HG02970 (cell line): ENCODE measurements around the gene ZNF827.
"Not testable (repeated sequence)": the region's sequence is repeated elsewhere in the genome, so short reads cannot be mapped to it uniquely, and the experiment has no call there.

Experiments used
- ATAC-seq: cut with Tn5 transposase; IDR thresholded peaks from one replicate; pipeline ENCODE4 v1.9.1; 2021; ENCODE audit warnings: mild to moderate bottlenecking, moderate library complexity, moderate number of reproducible peaks; ENCODE audit not compliant: unreplicated experiment, low FRiP score

Gene ZNF827

DNA sequence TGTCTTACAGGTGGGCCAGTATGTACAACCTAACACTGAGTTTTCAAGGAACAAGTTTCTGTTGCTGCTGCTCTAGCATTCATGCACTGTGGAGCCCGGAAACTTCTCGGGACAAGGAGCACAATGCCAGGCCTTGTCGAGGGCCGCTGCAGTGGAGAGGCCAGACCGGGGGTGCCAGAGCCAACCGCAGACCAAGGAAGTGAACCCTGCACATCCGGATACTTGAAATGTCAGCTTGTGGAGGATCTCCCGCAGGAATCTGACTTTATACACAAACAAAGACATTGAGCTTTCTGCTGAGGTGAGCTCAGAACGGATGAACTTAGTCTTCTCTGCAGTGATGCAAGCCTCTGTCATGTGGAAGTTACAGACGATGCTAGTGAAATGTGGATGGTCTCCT is 99.5 kb downstream of the ZNF827 start:
- no peak for ATAC-seq

DNA sequence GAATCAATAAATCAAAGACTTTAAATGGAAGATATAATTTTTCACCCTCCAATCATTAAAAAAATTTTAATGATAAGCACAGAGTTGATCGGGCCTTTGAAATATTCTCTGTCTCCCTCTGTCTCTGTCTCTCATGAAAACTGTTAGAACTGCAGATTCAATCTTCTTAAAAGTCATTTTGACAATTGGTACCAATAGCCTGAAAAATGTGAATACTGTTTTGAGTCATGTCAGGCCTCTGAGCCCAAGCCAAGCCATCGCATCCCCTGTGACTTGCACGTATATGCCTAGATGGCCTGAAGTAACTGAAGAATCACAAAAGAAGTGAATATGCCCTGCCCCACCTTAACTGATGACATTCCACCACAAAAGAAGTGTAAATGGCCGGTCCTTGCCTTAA is 106.2 kb downstream of the ZNF827 start:
- ATAC-seq: not testable (repeated sequence)

DNA sequence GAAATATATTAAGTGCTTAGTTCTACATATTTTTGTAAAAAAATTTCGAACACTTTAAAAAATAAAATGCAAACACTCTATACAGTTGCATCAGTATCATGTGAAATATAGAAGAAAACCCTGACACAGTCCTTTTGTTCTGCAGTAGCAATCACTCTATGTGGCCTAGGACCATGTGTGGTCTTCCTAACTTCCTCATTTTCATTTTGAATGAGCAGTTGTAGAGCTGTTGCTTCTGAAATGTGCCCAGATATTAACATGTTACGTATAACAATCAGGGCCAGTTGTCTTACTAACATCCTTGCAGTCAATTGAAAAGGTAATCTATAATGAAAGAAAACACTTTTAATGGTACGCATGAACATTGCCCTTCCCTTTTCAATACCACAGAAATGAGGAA is 107.9 kb downstream of the ZNF827 start:
- no peak for ATAC-seq

DNA sequence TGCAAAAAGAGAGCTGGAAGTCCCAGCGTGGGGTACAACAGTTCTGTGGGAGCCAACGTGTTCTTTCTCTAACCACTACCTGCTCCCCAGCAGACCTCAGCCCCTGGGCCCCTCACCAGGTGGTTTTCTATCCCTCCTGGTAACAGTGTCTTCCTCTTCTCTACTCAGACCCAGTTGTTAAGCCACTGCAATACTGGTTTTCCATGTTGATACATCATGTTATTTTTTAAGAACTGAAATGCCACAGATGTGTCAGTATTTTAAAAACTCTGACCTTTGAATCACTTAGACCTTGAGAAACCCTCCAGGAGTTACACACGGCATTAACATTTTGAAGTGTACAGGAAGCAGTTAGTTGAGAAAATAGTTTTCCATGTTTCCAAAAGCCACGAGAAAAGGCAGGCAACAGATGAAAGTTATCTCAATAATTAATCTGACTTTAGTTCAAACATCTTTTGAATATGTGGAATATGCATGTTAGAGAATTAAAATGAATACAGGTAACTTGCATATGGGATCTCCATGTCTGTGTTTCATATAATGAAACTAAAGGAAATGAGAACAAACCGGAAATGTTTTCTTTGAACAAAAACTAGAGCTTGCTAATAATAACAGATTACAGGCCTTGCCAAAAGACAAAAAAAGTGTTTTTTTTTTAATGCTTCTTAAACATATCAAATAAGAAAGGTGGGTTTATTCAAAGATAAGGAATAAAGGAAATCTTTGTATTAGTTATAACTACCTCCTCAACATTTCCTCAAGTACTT is 108.8 kb downstream of the ZNF827 start:
- no peak for ATAC-seq

DNA sequence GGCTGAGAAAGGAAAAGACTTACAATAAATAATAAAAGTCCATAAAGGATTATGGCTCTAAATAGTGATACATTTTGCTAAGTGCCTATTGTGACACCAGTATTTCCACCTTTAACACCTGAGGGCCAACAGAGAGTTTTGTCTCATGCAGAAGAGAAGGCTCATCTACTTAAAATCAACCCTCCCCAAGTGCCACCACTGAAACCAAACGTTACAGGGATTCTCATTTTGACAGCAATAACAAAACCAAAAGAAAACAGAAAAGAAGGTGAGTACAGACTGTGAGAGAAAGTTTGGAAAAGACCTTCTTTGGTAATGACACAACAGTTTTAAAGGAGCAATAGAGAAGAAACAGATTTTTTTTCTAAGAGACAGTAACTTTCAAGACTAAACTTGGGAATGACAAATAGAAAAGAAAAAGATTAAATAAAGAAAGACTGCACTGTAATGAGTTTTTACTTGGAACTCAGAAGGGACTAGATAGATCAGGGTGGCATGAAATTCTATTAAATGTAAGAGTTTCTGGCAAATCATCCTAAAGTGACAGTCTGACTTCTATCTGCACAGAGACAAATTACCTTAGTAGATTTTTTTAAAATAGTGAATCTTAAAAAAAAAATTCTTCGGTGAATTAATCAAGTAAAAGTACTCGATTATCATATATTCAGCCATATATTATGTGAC is 109.7 kb downstream of the ZNF827 start:
- ATAC-seq: peak; percentile 67

DNA sequence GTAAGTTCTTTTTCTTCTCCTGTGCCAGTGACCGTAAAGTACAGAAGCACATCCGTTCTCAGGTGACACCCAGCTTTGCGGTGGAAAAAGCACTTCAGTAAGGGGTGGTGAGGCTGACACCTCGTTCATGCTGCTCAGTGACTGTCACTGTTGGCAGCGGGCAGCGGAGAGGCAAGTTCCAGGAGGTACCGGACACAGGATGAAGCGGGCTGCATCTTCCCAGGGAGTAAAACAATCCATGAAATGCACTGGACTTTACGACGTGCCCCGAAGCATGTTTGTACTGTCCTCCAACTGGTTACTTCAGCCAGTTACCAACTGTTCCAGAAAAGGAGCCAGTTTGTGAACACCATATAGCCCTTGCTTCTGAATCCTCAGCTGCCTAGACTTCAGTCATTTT is 110.7 kb downstream of the ZNF827 start:
- ATAC-seq: no peak

DNA sequence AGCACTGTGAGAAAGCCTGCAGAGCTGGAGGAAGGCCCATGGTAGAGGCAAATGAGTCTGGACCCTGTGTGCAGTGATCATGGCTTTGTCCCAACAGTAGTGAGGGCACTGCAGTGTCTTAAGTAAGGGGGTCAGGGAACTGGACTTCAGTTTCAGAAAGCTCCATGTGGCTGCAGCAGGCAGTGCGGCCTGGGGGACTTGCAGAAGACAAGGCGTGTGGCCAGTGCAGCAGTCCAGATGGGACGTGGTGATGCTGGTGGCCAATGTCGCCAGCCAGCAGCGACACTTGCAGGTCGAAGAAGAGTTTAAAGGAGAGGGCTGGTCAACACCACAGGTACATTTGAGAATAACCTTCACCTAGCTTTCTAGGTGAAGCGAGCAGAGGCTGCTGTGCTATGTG is 113.4 kb downstream of the ZNF827 start:
- ATAC-seq: no peak

DNA sequence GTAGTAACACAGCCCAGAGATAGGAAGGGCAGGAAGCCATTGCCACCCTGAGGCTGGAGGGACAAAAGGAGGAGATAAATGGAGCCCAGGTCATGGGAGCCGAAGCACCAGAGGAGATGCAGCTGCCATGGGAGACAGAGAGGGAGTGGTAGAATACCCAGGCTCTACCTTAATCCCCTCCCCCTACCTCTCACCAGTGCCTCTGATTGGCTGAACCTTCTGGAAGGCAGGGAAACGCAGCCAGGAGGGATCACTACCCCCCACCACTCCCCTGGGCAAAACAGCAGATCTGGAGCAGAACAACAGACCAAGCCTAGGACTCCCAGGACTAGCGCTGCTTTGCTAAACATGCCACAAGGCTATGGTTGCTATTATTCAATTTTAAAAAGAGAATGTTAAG is 114.2 kb downstream of the ZNF827 start:
- ATAC-seq: no peak

DNA sequence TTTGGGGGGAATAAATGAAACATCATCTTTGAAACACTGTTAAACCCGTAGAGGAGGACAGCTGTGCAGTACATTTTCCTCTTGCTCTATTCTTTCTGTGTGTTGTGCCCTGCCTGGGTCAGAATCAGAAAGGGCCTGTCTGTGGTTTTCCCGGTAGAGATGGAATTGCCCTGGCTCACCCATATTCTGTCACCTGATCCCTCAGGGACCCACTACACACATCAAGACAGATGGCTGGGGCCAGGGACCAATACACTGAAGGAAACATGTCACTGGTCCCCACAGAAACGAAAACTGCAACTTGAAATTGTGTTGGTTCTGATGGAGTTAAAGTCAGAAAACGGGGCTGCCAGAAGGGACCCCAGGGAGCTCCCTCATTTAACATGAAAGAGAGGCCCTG is 114.9 kb downstream of the ZNF827 start:
- ATAC-seq: no peak

DNA sequence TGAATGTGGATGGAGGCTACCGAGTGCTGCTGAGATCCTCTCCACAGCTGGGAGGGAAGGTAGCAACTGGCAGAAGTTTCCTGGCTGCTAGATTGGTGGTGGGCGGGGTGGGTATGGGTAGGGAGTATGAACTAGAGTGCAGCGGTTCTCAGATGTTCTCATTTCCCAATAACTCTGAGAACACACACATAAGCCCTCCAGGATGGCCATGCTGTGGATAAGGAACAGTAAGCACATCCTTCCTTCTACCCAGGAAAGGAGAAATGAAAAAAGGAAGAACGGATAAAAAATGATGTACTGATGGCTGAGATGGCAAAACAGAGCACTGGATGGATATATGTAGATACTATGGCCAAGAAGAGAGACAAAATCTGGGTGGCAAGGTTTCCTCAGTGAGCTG is 116.0 kb downstream of the ZNF827 start:
- no peak for ATAC-seq

DNA sequence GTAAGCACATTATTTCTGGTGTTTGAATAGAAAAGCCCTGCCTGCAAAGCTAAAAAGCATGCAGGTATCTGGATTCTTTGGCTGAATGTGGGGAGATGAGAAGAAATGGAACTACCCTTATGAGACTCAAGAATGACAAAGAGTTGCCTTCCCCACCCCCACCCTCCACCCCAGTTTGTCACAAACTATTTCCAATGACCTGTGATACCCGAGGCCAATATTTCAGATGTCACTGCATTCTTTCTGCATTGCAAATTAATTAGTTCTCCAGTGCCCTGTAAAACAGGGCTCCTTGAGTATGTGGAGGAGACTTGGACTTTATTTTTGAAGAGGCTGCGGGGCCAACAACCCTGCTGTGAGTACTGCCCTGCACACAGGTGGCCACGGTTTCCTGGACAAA is 116.4 kb downstream of the ZNF827 start:
- ATAC-seq: no peak

DNA sequence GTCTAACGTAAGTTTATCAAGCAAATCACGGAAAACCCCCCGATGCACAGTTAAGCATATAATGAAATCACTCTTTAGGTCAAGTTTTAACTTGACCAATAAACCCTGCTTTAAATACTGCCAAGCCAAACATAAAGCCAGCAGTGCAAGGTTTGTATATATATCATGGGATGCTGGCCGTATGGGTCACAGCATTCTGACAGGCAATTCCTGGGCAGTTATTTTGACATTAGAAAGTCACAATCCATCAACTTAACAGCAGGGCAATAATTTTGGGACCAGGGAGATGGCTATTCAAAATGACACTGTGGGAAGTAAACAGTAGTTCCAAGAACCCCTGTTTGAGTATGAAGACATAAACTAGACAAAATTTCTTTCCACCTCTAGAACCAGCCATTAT is 116.9 kb downstream of the ZNF827 start:
- no peak for ATAC-seq

DNA sequence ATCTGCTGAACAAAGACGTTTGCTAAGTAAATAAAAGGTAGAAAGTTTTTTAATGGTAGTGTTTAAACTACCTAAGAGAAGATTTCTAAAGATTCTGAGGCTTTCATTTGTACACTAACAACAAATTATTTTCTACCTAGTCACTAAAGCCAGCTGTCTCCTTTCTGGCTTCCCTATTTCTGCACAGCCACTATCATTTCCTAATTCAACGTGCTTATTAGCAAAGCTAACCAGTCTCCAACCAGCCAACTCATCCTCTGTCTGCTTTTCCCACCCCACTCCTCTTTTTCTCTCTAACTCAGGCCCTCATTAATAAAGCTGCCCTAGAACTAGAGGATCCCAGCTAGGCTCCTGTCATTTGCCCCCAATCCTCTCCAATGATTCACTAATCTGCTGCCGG is 118.2 kb downstream of the ZNF827 start:
- ATAC-seq: no peak

DNA sequence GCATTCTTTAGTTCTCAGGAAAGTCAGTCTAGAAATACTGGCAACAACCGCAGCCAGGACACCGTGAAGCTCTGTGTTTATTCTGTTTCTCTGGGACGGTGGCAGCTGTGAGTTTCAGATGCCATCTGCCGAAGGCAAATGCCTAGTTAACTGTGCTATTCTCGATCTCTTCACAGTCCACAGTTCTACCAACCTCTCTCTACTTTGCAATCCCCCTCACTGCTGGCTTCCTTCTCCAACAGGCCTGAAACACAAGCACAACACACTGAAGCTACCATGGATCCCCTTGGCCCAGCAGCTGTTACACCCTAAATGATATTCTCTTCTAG is 118.8 kb downstream of the ZNF827 start:
- ATAC-seq: no peak

DNA sequence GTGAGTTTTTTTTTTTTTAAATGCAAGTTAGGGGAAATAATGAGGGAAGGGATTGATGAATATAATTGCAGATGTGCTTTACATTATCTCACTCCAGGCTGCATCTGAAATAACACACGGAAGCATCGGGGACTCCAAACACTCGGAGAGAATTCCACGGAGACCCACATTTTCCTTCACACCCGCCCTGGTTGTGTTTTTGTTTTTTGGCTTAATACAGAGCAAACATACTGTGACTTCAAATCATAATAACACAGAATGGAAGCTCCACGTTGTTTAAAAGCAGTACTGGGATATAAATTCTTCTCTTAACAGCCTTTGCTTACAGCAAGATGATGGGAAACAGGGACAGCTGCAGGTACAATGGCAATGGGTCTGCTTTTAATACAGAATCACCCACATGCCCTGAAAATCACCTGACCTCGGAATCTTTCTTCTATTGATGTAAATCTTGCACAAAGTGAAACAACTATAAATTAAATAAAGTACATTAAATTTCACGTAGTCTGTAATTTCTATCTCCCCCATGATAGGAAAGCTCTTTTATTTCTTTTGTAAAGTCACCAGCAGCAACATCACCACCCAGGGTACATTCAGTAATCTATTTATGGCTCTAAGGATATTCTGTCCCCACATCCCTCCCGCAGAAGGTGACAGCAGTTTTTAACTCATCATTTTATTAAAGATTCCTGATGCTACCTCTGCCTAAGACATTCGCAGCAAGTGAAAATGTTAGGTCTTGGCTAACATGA is 119.3 kb downstream of the ZNF827 start:
- no peak for ATAC-seq

DNA sequence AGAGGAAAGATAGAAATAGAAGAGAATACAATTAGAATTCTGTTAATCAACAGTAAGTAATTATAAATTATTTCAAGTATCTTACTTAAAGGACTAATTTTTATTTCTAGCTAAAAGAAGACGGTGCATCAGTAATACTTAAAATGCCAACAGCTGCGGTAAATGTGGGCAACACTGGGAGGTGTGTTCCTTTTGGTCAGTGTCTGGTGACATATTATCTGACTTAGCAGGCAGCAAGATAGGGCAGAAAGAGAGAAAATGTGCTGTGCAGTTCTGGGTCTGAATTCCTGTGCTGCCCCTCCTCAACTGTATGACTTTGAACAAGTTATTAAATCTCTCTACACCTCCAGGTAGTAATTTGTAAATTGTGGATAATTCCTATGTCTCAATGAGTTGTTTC is 120.6 kb downstream of the ZNF827 start:
- ATAC-seq: no peak

DNA sequence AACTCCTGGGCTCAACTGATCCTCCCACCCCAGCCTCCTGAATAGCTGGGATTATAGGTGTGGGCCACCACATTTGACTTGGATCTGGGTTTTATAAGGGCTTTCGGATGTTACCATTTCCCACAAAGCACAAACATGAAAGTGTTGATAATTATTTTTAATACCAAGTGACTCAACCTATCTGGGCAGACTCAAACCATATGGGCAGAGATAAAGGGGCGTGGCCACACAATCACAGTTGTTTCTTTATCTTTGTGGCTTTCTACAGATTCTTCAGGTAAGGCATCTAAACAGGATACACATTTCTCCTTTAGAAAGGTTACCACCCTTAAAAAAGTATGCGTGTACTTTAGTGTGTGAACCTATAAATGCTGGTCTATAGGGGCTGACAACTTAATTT is 122.5 kb downstream of the ZNF827 start:
- ATAC-seq: no peak

DNA sequence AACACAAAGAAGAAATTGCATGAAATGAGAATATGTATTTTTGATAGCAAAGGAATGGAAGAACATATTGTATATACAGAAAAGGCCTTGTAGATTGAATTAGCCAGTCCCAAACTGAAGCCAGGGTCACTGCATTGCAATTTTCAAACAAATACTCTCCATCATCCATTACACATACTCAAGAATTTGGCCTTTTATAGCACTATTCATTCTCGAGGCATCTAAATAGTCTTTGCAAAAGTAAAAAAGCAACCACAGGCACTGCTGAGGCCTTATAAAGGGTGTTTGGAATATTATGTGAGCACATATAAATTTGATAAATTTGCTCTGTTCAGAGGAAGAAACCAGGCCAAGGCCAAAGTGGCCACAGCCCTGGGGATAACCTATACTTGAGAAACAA is 123.0 kb downstream of the ZNF827 start:
- no peak for ATAC-seq

DNA sequence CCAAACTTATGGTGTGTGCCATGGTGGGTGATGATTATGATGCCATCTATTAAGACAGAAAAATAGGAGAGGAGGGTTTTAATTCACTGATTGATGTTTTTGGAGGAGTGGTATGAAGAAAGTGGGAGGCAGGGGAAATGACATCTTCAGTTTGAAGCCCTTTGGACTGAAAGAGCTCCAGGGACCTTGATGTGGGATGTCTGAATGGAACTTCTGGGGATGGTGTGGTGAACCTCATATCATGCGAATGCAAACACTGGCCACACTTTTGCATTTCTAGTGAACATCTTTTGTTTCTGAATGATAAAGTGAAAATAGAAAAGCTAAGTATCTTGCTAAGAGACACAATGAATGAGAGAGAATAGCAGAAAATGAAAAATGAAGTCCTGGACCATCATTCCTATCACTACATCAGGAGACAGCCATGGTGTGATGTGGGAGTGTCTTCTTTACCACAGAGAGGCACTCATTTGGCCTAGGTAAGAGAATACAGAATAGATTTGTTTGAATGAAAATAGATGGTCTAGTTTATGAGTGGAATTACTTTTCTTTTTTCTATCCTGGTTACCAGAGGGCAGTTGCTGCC is 123.5 kb downstream of the ZNF827 start:
- ATAC-seq: no peak

DNA sequence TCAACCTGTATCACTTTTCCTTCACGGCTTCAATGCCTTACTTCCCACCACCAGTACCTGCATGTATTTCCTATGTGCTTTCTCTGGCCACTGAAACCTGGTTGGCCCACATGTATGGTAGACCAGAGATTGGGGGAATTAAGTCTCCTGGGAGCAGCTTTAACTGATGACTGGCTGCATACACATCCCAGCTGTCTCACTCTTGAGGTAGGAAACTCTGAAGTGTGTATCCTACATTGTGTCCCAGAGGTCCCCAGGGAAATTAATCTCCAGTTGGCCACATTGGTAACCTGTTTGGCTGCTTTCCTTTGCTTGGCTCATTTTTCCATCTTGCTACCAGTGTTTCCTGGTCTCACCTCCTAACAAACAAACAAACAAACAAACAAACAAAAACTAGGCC is 124.4 kb downstream of the ZNF827 start:
- no peak for ATAC-seq

DNA sequence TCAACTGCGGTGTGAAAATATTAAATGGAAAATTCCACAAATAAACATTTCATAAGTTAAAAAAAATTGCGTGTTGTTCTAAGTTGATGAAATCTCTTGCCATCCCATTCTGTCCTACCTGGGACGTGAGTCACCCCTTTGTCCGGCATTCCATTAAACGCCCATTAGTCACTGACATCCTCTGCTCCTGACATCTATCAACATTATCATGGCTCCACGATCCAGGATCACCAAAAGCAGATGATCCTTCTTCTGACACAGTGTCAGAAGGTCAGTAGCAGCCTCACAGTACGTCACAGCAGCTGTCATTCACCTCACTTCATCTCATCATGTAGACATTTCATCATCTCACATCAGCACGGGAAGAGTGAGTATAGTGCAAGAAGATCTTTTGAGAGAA is 125.7 kb downstream of the ZNF827 start:
- ATAC-seq: no peak
